Right lobe of liver (tissue), 4 donors: ENCODE data around the gene OXCT2.

Experiments used
- CTCF ChIP-seq, 4 donors: fragments of 200-600 bp in 3 of 4; fragments of 450-650 bp in 1 of 4; IDR thresholded peaks; one replicate each; pipeline versions ENCODE4 v1.5.1 to v1.8.0; 2016 to 2022; ENCODE audit warnings: antibody characterized with exemption in 4 of 4, mild to moderate bottlenecking in 2 of 4
- POLR2A ChIP-seq: fragments of 450-650 bp; IDR thresholded peaks from one replicate; pipeline ENCODE4 v1.6.1; 2017; ENCODE audit warnings: antibody characterized with exemption, mild to moderate bottlenecking
- donor health status: DM: no; HTN: no; CAD: no.
- donor health status: DM: no; HTN: no; CAD: no.
- donor health status: DM: no; HTN: yes; CAD: no.

GRCh38 chr1:39752703-39753102, 18.4 kb downstream of the OXCT2 start:
- no peak for TF ChIP-seq CTCF (IDR thresholded peaks at IDR 0.05)
- no peak for TF ChIP-seq POLR2A
